Sigmoid colon (tissue), 7 donors: ENCODE results near the gene TENM3. TPM values are rescaled to one million over a fixed set of nuclear protein-coding genes. Genes with fewer than 3 reads are reported as not detected.
A peak's percentile ranks its signal among the peaks of the same experiment; 100 is the strongest.

ENCODE experiments used
- DNase-seq: peaks from one replicate; pipeline ENCODE4 v3.0.0-alpha.2; 2019
- H3K27ac ChIP-seq, 4 donors: fragments of 200-600 bp; sonication (generic); one replicate each; pipeline ENCODE4 v1.5.1; 2016 to 2019; ENCODE audit warnings: mild to moderate bottlenecking in 1 of 4
- H3K27me3 ChIP-seq, 3 donors: fragments of 200-600 bp; sonication (generic); one replicate each; pipeline ENCODE4 v1.5.1; 2019; ENCODE audit warnings: mild to moderate bottlenecking in 1 of 3
- H3K36me3 ChIP-seq, 4 donors: fragments of 200-600 bp; sonication (generic); one replicate each; pipeline ENCODE4 v1.5.1; 2016 to 2019
- H3K4me1 ChIP-seq, 4 donors: fragments of 200-600 bp; sonication (generic); one replicate each; pipeline ENCODE4 v1.5.1; 2017 to 2019
- H3K4me3 ChIP-seq, 4 donors: fragments of 200-600 bp; sonication (generic); one replicate each; pipeline ENCODE4 v1.5.1; 2017 to 2019; ENCODE audit warnings: mild to moderate bottlenecking in 2 of 4, moderate library complexity in 1 of 4
- H3K9me3 ChIP-seq, 4 donors: fragments of 200-600 bp in 3 of 4; sonication (generic) in 3 of 4; one replicate each; pipeline versions ENCODE4 v1.5.1 to v1.6.1; 2013 to 2019
- CTCF ChIP-seq, 4 experiments: fragments of 450-650 bp in 3 of 4; fragments of 200-600 bp in 1 of 4; IDR thresholded peaks; one replicate each; pipeline ENCODE4 v1.5.1; 2016 to 2019; ENCODE audit warnings: antibody characterized with exemption in 4 of 4, mild to moderate bottlenecking in 3 of 4, moderate library complexity in 2 of 4
- EP300 ChIP-seq, 4 donors: sonication (generic); formaldehyde crosslinking; IDR thresholded peaks; one replicate each; pipeline ENCODE4 v1.6.1; 2017; ENCODE audit warnings: antibody characterized with exemption in 4 of 4
- POLR2A ChIP-seq, 2 donors: fragments of 450-650 bp; IDR thresholded peaks; one replicate each; pipeline ENCODE4 v1.6.1; 2016; ENCODE audit warnings: antibody characterized with exemption in 2 of 2, mild to moderate bottlenecking in 2 of 2, moderate library complexity in 2 of 2
- POLR2AphosphoS5 ChIP-seq, 4 donors: sonication (generic); formaldehyde crosslinking; IDR thresholded peaks; one replicate each; pipeline ENCODE4 v1.6.1; 2017; ENCODE audit warnings: antibody characterized with exemption in 4 of 4
- WGBS, 2 donors: extraction: QIAGEN DNeasy Blood & Tissue Kit; methylation state at CpG; one replicate each; pipeline ENCODE4 v1.1.7; 2013; 5-methylcytosine and 5-hydroxymethylcytosine counted together
- intact Hi-C: fragments of 100-400 bp; cut with DNase I; formaldehyde crosslinking; loops from one replicate; pipeline ENCODE4 v1.15.1; 2023
- polyA plus RNA-seq, 3 donors: library from polyadenylated mRNA; stranded (reverse); fragments of 200-250 nt; gene quantifications; one replicate each; pipeline ENCODE4 v1.2.3, GENCODE V29; 2013
- total RNA-seq, 4 donors: library from RNA; depleted of rRNA; stranded (reverse); fragments of >200 nt; gene quantifications; one replicate each; pipeline ENCODE4 v1.1.0, GENCODE V29; 2016
- donor health status: healthy with polysubstance abuse.
- donor health status: Bipolar disorder and iron deficiency.
- donor health status: healthy.

Gene TENM3
- total and polyA plus RNA-seq, 7 donors, result 0.60 to 82.3 (median 37.8) TPM; not detected in 1

DNA sequence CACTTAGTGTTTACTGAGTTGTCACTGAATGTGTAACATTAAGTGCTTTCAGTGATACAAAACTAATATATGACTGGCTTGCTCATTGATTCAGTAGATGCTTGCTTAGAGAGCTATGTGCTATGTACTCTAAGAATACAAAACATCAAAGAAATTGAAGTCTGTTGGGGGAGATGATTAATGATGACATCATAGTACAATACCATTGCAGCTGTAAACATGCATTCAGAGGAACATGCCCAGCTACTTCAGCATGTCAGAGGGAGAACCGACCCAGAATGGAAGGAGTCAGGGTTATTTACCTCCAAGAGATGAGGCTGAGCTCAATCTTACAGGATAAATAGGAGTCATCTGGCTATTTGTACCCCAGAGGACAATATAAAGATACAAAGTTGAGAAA, 290.8 kb downstream of the TENM3 start:
- Histone ChIP-seq H3K27ac (peak overlapping the region in 1 of 4 donors; percentile 37), H3K4me3 (no peak overlapping the region), H3K9me3 (no peaks in the 10 kb centered on the region), H3K4me1 (peaks cover 0 to 74% (median 52%) of the 10 kb centered on the region in 4 donors), H3K36me3 (no peaks in the 10 kb centered on the region), H3K27me3 (no peaks in the 10 kb centered on the region)
- WGBS, 2 donors, result 23 to 48% methylated on average over 1 of the region's 1 CpG
- no peak for TF ChIP-seq EP300 (IDR thresholded peaks at IDR 0.05)
- no peak for TF ChIP-seq CTCF (IDR thresholded peaks at IDR 0.05)
- TF ChIP-seq POLR2AphosphoS5 (IDR thresholded peaks at IDR 0.05), result no peak
- no peak for TF ChIP-seq POLR2A (IDR thresholded peaks at IDR 0.05)
- intact Hi-C loops, result no loop called here
- no peak for DNase-seq

DNA sequence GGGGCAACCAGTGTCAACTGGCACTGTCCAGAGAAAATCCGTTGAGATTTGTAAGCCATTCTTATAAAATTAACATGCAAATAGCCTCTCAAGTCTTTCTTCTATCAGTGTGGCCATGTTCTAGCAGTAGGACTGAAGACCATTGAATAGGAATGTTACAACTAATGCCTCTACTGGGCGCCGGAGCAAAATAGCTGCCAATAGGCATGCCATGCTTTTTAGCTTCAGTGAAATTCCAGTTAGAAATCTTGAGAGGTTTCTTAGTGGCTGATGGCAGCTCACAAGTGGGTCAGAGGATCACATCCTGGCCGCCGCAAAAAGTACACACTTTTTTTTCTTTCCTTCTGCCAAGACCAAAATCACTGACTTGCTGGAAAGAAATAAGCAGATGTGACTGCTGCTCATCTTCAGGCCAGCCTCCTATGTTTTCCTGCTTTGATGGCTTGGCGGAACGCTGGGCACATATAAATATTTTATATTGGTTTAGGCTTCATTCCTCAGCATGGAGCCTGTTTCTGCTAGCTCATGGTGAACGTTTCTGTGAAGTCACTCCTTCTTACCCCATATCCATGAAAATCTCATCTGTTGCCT, 293.1 kb downstream of the TENM3 start:
- Histone ChIP-seq H3K27ac (peak overlapping the region in 2 of 4 donors; percentile 34 to 57), H3K36me3 (no peaks in the 10 kb centered on the region), H3K4me3 (no peak overlapping the region), H3K27me3 (no peaks in the 10 kb centered on the region), H3K9me3 (no peaks in the 10 kb centered on the region), H3K4me1 (peaks cover 0 to 55% (median 37%) of the 10 kb centered on the region in 4 donors)
- intact Hi-C loops, result no loop called here
- 65 to 72% methylated on average over 8 of the region's 8 CpGs for WGBS, 2 donors
- no peak for DNase-seq
- TF ChIP-seq CTCF (IDR thresholded peaks at IDR 0.05), result no peak
- TF ChIP-seq EP300 (IDR thresholded peaks at IDR 0.05), result no peak
- no peak for TF ChIP-seq POLR2A (IDR thresholded peaks at IDR 0.05)
- no peak for TF ChIP-seq POLR2AphosphoS5 (IDR thresholded peaks at IDR 0.05)

- no peaks in the 10 kb centered on the region for H3K27me3 ChIP-seq
- H3K4me3 ChIP-seq, result peak overlapping the region in 1 of 4 donors; percentile 0
- H3K27ac ChIP-seq, result peak overlapping the region in 2 of 4 donors; percentile 34 to 57
- intact Hi-C loops, result no loop called here
- whole genome bisulfite sequencing, 2 donors, result 50 to 63% methylated on average over 10 of the region's 10 CpGs
- H3K9me3 ChIP-seq, result no peaks in the 10 kb centered on the region
- TF ChIP-seq POLR2AphosphoS5 (IDR thresholded peaks at IDR 0.05) (no peak), POLR2A (IDR thresholded peaks at IDR 0.05) (no peak), EP300 (IDR thresholded peaks at IDR 0.05) (no peak), CTCF (IDR thresholded peaks at IDR 0.05) (no peak)
- H3K36me3 ChIP-seq, result no peaks in the 10 kb centered on the region
- peaks cover 0 to 46% (median 31%) of the 10 kb centered on the region in 4 donors for H3K4me1 ChIP-seq
- no peak for DNase-seq
Observed at GRCh38 chr4:182537031-182537795, 294.0 kb downstream of the TENM3 start.

GRCh38 chr4:182538031-182538430, 294.8 kb downstream of the TENM3 start:
- 41 to 60% methylated on average over 4 of the region's 4 CpGs for WGBS, 2 donors
- TF ChIP-seq CTCF (IDR thresholded peaks at IDR 0.05) (no peak), EP300 (IDR thresholded peaks at IDR 0.05) (no peak), POLR2AphosphoS5 (IDR thresholded peaks at IDR 0.05) (no peak), POLR2A (IDR thresholded peaks at IDR 0.05) (no peak)
- Histone ChIP-seq H3K36me3 (no peaks in the 10 kb centered on the region), H3K27me3 (no peaks in the 10 kb centered on the region), H3K4me1 (peaks cover 0 to 45% (median 28%) of the 10 kb centered on the region in 4 donors), H3K4me3 (no peak overlapping the region), H3K9me3 (no peaks in the 10 kb centered on the region), H3K27ac (no peak overlapping the region)
- DNase-seq, result no peak
- intact Hi-C loops, result no loop called here
